ENCODE results near the gene BATF2. TPM values are rescaled to one million over a fixed set of nuclear protein-coding genes. Genes with fewer than 3 reads are reported as not detected.
"Not testable (repeated sequence)": the region's sequence is repeated elsewhere in the genome, so short reads cannot be mapped to it uniquely, and the experiment has no call there.

Gene BATF2
- total RNA-seq, 2 experiments from 2014 or later, result not detected

DNA sequence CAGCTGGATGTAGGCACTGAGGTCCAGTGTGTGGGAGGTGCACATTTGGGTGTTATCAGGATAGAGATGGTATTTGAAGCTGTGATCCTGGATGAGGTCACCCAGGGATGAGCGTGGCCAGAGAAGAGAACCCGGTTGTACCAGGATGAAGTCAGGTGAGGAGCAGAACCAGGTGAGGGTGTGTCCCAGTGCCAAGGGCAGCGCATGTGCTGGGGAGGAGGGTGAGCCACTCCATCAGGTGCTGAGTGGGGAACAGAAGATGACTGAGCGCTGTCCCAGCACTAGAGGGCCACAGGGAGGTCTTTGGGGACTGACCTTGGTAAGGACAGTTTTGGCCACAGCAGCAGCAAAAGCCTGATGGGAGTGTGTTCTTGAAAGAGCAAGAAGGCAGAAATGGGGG lies 19.9 kb upstream of the BATF2 start:
- ChIA-PET CTCF (no interaction called here), POLR2A (no interaction called here)

GRCh38 chr11:65014726-65015227 lies 18.0 kb upstream of the BATF2 start:
- ChIA-PET CTCF (interaction anchor here (0.7 to 3.5 kb wide), 32 partner anchors 8 to 845 kb away, joined by 3 to 28 read pairs (median 4); partner anchors contain the start of genes FAU, MAJIN, MRPL49 and SAC3D1), POLR2A (interaction anchor here (0.6 to 2.2 kb wide), 6 partner anchors 12 to 172 kb away, joined by 3 to 7 read pairs (median 4); partner anchors contain the start of genes CDCA5, FAU, MRPL49 and ZFPL1)

GRCh38 chr11:65013888-65014725 lies 17.3 kb upstream of the BATF2 start, which contains the start of gene ARL2:
Gene ARL2 (plus strand): TSS chr11:65014160. CDS start chr11:65014208, 48 bp downstream.
- ChIA-PET POLR2A (interaction anchor here (0.6 to 2.2 kb wide), 6 partner anchors 12 to 172 kb away, joined by 3 to 7 read pairs (median 4); partner anchors contain the start of genes CDCA5, FAU, MRPL49 and ZFPL1), CTCF (interaction anchor here (0.7 to 3.5 kb wide), 41 partner anchors 8 to 846 kb away, joined by 3 to 28 read pairs (median 4); partner anchors contain the start of genes FAU, MAJIN, MRPL49 and SAC3D1)

DNA sequence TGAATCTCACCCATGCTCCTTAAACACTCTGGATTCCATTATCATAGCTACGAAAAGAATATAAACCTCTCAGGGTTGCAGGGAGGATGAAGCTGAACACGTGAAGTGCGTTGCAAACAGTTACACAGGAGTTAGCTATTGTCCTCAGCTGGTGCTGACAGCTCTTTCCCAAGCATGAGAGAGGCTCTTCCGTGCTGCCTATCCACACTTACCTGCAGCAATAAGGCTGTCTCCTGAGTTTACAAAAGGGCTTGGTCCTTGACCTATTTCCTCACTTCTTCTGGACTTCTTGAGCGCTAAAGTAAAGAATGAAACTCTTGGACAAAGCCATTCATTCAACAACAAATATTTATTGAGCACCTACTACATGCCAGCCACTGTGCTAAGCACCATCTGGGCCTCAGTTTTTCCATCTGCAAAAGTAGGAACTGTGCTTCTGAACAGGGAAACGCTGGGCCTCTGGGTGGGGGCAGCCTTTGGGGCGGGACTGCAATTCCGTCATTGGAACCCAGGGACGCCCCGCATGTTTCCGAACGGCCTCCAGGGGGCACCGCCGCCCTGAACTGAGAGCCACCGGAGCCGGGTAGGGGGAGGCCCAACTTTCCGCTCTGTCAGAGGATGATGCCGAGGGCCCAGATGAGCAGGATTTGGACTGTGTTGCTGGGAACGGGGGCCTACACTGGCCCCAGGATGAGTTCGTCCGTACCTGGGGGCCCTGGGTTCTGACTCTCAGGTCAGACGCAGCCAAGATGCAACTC lies 16.5 kb upstream of the BATF2 start:
- ChIA-PET POLR2A (interaction anchor here (1.4 to 2.2 kb wide), 3 partner anchors 70 to 108 kb away, joined by 6 to 7 read pairs (median 6); partner anchors contain the start of genes CDCA5, FAU, MRPL49 and ZFPL1), CTCF (interaction anchor here (0.5 to 3.5 kb wide), 37 partner anchors 7 to 281 kb away, joined by 3 to 28 read pairs (median 4); partner anchors contain the start of genes CDC42BPG, FAU, MAJIN and MRPL49)

- CTCF ChIA-PET, result no interaction called here
- POLR2A ChIA-PET, result no interaction called here
These were observed 12.1 kb upstream of the BATF2 start for GRCh38 chr11:65008873-65009272.

- CTCF ChIA-PET, result no interaction called here
- POLR2A ChIA-PET, result no interaction called here
These were observed 11.2 kb upstream of the BATF2 start for GRCh38 chr11:65008016-65008415.

DNA sequence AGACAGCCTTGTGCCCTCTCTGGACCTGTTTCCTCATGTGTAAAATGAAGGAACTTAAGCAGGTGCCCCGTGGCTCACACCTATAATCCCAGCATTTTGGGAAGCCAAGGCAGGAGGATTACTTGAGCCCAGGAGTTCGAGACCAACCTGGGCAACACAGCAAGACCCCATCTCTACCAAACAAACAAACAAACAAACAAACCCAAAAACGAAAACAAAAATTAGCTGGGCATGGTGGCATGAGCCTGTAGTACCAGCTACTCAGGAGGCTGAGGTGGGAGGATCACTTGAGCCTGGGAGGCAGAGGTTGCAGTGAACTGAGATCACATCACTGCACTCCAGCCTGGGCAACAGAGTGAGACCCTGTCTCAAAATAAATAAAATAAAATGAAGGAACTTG lies 7.2 kb upstream of the BATF2 start:
- CTCF ChIA-PET, result interaction anchor here (1.4 kb wide), 1 partner anchor 10 kb away, joined by 4 read pairs; the partner anchor contains the start of gene ARL2
- POLR2A ChIA-PET, result not testable (repeated sequence)

DNA sequence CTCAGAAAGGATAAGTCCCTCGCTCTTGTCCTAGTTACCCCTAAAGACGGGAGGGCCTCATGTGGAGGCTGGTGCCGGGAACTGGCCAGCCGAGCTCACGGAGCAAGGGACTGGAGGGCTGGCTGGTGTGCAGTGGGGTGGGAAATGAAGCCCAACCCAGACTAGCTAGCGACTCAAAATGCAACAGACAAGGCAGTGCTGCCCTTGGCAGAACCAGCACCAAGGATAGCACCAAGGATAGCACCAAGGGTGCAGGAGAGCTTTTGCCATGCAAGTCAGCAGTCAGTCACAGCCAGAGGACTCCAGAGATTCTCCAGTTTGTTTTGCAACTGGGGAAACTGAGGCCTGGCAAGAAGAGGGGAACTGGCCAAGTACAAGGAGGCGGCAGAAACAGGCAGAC lies 6.5 kb upstream of the BATF2 start:
- ChIA-PET POLR2A (no interaction called here), CTCF (interaction anchor here (2.4 kb wide), 1 partner anchor 11 kb away, joined by 8 read pairs; the partner anchor contains the start of gene ARL2)

DNA sequence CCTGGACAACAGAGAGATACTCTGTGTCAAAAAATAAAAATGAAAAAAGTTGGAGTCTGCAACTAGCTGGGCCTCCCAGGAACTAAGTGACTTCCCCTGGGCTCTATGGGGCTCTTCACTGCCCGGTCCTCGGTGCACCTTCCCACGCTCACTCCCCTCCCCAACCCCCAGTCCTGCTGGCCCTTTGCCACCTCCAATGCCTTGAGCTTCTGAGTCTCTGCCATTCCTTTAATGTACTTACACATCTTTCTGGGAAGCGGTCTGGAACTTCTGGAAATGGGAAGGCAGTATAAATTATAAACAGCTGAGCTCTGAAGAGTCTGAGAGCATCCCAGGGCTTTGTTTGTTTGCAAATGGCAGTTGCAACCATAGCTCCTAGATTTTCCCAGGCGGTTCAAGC lies 5.9 kb upstream of the BATF2 start:
- ChIA-PET CTCF (interaction anchor here (2.4 kb wide), 1 partner anchor 11 kb away, joined by 8 read pairs; the partner anchor contains the start of gene ARL2), POLR2A (no interaction called here)

- ChIA-PET CTCF (no interaction called here), POLR2A (no interaction called here)
These were observed 2.7 kb upstream of the BATF2 start for GRCh38 chr11:64999478-64999877.

DNA sequence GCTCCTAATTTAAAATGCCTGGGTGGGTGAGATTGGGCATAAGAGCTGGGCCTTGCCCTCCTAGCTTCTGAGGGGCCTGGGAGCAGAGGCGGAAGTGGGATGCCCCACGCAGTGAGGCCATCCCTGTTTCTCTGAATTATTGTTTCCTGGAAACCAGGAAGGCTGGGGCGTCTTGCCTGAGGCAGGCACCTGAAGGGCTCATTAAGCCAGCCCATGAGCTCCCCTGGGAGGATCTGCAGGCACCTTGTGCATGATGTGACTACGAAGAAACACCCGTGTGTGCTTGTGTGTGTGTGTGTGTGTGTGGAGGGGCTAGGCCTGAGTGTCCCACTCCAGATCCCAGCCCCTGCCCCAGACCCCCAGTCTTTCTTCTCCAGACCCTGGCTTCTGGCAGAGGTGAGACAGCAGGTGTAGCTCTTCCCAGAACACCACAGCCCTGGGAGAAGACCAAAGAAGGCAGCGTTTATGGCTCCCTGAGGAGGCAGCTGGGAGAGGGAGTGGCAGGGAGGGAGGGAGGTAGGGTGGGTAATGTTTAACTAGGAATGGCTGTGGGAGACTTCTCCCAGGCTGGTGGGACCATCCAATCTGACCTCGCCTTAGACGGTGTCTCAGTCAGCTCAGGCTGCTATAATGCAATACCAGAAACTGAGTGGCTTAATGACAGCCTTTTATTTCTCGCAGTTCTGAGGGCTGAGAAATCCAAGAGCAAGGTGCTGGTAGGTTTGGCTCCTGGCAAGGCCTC lies 2.1 kb upstream of the BATF2 start:
- ChIA-PET POLR2A (interaction anchor here (0.6 kb wide), 1 partner anchor 121 kb away, joined by 3 read pairs; no protein-coding TSS in a partner anchor), CTCF (interaction anchor here (0.8 to 1.3 kb wide), 4 partner anchors 12 to 149 kb away, joined by 3 read pairs; partner anchors contain the start of gene ARL2)

DNA sequence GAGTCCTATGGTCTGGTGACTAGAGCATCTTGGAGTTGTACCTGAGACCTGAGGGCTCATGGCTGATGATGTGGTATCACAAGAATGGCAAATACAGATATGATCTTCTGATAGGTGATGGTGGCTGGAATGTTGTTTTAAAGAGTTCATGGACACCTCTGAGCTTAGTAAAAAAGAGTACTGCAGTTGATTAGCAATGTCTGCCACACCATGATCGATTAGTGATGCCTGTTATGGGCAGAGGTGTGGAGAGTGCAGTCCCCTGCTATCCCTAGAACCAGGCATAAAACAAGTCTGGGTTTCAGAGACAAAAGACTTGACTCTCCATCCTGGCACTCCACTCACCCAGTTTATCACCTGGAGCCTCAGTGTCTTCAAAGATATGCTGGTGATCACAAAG lies 1.4 kb upstream of the BATF2 start:
- ChIA-PET POLR2A (no interaction called here), CTCF (interaction anchor here (1.0 to 1.3 kb wide), 3 partner anchors 13 to 149 kb away, joined by 3 read pairs; no protein-coding TSS in a partner anchor)

- ChIA-PET CTCF (no interaction called here), POLR2A (no interaction called here)
These were observed 453 bp downstream of the BATF2 start for GRCh38 chr11:64996327-64996709.

GRCh38 chr11:64994318-64994717 lies 2.5 kb downstream of the BATF2 start:
- CTCF ChIA-PET, result no interaction called here

GRCh38 chr11:64990222-64990923 lies 6.4 kb downstream of the BATF2 start:
- POLR2A ChIA-PET, result no interaction called here

More at GRCh38 chr11:64994318-64994717, 2.5 kb downstream of the BATF2 start:
- POLR2A ChIA-PET, result no interaction called here

DNA sequence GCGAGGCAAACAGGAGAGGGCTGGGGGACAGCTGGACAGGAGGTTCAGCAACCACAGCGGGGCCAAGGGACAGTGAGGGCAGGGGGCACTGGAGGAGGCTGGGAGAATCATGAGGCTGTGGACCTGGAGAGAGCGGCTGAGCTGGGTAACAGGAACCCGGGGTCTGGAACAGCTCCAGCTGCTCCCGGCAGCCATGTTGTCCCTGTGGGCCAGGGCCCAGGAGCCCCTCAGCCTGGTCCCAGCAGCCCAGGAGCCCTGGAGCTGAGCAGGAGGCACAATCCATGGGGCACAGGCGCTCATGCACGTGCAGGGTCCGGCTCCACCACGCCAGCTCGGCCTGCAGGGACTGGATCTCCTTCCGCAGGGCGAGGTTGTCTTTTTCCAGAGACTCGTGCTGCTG lies 7.4 kb downstream of the BATF2 start:
- ChIA-PET CTCF (interaction anchor here (1.1 kb wide), 1 partner anchor 96 kb away, joined by 3 read pairs; no protein-coding TSS in a partner anchor), POLR2A (no interaction called here)

More at GRCh38 chr11:64990222-64990923, 6.4 kb downstream of the BATF2 start:
- CTCF ChIA-PET, result no interaction called here

- POLR2A ChIA-PET, result no interaction called here
These were observed 8.5 kb downstream of the BATF2 start for GRCh38 chr11:64987998-64988854.

More at GRCh38 chr11:64987998-64988854, 8.5 kb downstream of the BATF2 start:
- CTCF ChIA-PET, result interaction anchor here (1.1 kb wide), 1 partner anchor 94 kb away, joined by 3 read pairs; no protein-coding TSS in a partner anchor

Data from activated CD8-positive, alpha-beta memory T cell treated with anti-CD3 and anti-CD28 coated beads for 36 hours (primary cell).